ENCODE results near the gene CDH15. TPM values are rescaled to one million over a fixed set of nuclear protein-coding genes. Genes with fewer than 3 reads are reported as not detected.

The CDH15 gene
- total RNA-seq, 4 donors from 2014 or later: 0.84 to 8.1 (median 1.9) TPM

DNA sequence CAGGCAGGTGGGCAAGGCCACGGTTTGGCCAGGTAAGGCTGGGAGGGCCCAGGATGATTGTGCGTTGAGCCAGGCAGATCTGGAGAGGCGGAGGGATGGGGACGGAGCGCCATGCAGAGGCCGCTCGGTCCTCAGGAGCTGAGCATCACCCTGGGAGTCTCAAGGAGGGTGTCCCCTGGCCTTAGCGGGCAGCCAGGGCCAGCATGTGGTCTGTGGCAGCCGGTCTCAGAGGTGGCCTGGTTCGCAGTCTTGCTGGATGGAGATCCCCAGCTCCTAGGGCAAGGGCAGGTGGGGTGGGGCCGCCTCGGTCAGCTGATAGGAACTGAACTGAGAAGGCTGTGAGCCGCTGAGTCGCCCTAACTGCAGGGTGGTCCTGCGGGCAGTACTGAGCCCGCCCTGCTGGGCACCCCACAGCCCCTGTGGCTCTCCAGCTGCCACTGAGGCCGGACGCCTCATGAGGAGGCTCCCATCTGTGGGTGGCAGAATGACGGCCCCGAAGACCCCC lies 11.6 kb upstream of the CDH15 start:
- peaks cover 0 to 5% of the 10 kb centered on the region in 2 donors for H3K27me3 ChIP-seq
- WGBS, 2 donors: 82 to 87% methylated on average over 13 to 17 of the region's 20 CpGs
- H3K36me3 ChIP-seq: no peaks in the 10 kb centered on the region
- DNase-seq (ENCODE audit: low spot score in 2 of 2): no peak
- H3K27ac ChIP-seq: no peak overlapping the region
- TF ChIP-seq POLR2A (IDR thresholded peaks at IDR 0.05): no peak
- no peak for TF ChIP-seq EP300 (IDR thresholded peaks at IDR 0.05)
- TF ChIP-seq, protein P1, sequence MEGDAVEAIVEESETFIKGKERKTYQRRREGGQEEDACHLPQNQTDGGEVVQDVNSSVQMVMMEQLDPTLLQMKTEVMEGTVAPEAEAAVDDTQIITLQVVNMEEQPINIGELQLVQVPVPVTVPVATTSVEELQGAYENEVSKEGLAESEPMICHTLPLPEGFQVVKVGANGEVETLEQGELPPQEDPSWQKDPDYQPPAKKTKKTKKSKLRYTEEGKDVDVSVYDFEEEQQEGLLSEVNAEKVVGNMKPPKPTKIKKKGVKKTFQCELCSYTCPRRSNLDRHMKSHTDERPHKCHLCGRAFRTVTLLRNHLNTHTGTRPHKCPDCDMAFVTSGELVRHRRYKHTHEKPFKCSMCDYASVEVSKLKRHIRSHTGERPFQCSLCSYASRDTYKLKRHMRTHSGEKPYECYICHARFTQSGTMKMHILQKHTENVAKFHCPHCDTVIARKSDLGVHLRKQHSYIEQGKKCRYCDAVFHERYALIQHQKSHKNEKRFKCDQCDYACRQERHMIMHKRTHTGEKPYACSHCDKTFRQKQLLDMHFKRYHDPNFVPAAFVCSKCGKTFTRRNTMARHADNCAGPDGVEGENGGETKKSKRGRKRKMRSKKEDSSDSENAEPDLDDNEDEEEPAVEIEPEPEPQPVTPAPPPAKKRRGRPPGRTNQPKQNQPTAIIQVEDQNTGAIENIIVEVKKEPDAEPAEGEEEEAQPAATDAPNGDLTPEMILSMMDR (IDR thresholded peaks at IDR 0.05): no peak
- no peaks in the 10 kb centered on the region for H3K9me3 ChIP-seq
- peaks cover 0 to 34% (median 13%) of the 10 kb centered on the region in 4 donors for H3K4me1 ChIP-seq
- H3K4me3 ChIP-seq: no peak overlapping the region

DNA sequence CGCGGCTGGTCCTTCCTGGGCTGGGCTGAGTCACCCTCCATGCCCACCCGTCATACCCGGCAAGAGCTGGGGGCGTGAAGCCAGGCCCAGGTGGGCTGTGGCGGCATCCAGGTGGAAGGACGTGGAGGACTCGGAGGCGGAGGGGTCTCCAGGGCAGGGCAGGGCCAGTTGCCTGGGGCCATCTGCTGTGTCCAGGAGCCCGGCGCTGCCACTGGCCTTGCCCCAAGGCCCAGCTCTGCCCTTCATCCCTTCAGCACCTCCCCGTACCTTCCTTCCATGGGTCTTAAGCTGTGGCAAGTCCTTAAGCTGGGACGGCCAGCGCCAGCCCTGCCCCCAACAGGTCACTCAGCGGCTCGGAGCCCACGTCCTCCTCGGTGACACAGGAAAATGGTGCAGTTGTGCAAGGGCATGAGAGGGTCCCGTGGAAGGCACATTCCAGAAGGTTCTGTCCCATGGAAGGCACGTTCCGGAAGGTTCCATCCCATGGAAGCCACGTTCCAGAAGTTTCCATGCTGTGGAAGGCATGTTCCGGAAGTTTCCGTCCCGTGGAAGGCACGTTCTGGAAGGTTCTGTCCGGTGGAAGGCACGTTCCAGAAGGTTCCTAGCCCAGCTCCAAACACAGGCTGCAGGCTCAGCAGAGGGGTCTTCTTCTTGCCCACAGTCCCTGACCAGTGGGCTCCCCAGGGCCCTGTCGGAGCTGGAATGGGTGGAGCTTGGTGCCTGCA lies 10.4 kb upstream of the CDH15 start:
- no peaks in the 10 kb centered on the region for H3K36me3 ChIP-seq
- DNase-seq (ENCODE audit: low spot score in 2 of 2): no peak
- TF ChIP-seq, protein P1 (IDR thresholded peaks at IDR 0.05): no peak
- TF ChIP-seq POLR2A (IDR thresholded peaks at IDR 0.05) (no peak), EP300 (IDR thresholded peaks at IDR 0.05) (no peak)
- H3K27ac ChIP-seq: no peak overlapping the region
- WGBS, 2 donors: 85 to 91% methylated on average over 18 to 28 of the region's 29 CpGs
- H3K27me3 ChIP-seq: peaks cover 0 to 11% of the 10 kb centered on the region in 2 donors
- no peaks in the 10 kb centered on the region for H3K9me3 ChIP-seq
- peaks cover 0 to 21% (median 3%) of the 10 kb centered on the region in 4 donors for H3K4me1 ChIP-seq
- no peak overlapping the region for H3K4me3 ChIP-seq

DNA sequence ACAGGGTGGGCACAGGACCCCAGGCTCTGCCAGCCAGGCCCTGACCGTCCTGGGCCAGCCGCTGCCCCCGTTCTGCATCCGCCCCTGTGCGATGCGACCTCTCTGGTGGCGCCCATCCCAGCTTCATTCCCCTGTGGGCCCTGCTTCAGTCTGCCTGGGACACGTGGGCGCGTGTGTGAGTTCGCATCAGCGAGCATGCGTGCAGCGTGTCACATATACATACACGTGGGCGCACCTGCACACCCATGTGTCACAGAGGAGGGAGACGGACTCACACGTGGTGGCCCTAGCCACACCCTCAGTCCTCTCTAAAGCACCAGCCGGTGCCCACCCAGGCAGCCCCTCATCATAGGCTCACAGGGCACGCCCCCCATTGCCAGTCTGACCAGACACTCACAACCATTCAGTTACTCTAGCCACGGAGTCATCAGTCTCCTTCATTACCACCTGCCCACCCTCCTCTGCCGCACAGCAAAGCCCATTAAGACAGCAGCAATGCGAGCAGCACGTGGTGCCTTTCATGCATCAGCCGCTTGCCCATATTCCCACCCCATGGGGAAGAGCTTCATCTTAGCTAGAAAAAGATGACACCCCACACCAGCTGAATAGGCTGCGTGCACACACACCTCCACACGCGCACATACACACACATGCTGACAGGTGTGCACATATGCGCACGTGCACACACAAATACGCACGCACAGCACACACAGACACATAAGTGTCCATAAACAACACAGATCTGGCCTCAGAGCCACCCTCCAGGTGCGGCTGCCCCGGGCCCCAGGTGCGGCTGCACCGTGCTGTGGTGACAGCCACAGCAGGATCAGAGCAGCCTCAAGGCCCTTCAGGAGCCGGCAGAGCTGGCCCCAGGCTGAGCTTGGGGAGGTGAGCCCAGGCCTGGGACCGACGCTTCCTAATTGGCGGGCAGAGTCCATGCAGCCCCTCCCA lies 9.5 kb upstream of the CDH15 start:
- 87% methylated on average over 37 to 38 of the region's 40 CpGs for WGBS, 2 donors
- Histone ChIP-seq H3K4me3 (no peak overlapping the region), H3K9me3 (no peaks in the 10 kb centered on the region), H3K27me3 (peaks cover 0 to 18% of the 10 kb centered on the region in 2 donors), H3K36me3 (no peaks in the 10 kb centered on the region), H3K4me1 (peaks cover 0 to 14% (median 3%) of the 10 kb centered on the region in 4 donors), H3K27ac (no peak overlapping the region)
- no peak for DNase-seq (ENCODE audit: low spot score in 2 of 2)
- TF ChIP-seq, protein P1 (IDR thresholded peaks at IDR 0.05): no peak
- TF ChIP-seq EP300 (IDR thresholded peaks at IDR 0.05): no peak
- TF ChIP-seq POLR2A (IDR thresholded peaks at IDR 0.05): no peak

DNA sequence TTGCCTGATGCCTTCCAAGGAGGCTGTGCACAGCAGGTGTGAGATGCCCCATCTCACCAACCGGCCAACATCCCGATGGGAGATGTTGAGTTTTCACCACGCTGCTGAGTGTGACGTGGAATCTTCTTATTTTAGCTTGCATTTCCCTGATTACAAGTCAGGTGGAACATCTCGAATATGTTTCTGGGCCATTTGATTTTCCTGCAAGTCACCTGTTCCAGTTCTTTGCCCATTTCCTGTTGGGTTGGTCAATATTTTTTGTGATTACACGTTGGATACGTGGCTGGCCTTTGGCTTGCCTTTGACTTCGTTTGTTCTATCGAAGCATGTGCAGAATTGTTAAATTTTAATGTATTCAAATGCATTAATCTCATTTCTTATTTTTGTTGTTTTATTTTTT lies 8.3 kb upstream of the CDH15 start:
- no peak for DNase-seq (ENCODE audit: low spot score in 2 of 2)
- WGBS, 2 donors: 88 to 93% methylated on average over 9 of the region's 9 CpGs
- TF ChIP-seq, protein P1 (IDR thresholded peaks at IDR 0.05): no peak
- TF ChIP-seq POLR2A (IDR thresholded peaks at IDR 0.05) (no peak), EP300 (IDR thresholded peaks at IDR 0.05) (no peak)
- no peak overlapping the region for H3K27ac ChIP-seq
- H3K4me1 ChIP-seq: peaks cover 0 to 19% (median 7%) of the 10 kb centered on the region in 4 donors
- no peak overlapping the region for H3K4me3 ChIP-seq
- H3K9me3 ChIP-seq: no peaks in the 10 kb centered on the region
- H3K27me3 ChIP-seq: peaks cover 0 to 28% of the 10 kb centered on the region in 2 donors
- no peaks in the 10 kb centered on the region for H3K36me3 ChIP-seq
